ENCODE data around the gene AHRR. TPM values are rescaled to one million over a fixed set of nuclear protein-coding genes. Genes with fewer than 3 reads are reported as not detected.
A peak's percentile ranks its signal among the peaks of the same experiment; 100 is the strongest.

AHRR gene
- polyA plus RNA-seq, 12 donors: 1.4 to 11.9 (median 2.0) TPM; not detected in 2

GRCh38 chr5:458547-459353 is 137.2 kb downstream of the AHRR start:
- no peak for DNase-seq

- no peak for DNase-seq
These were observed 138.2 kb downstream of the AHRR start for GRCh38 chr5:459562-460272.

- no peak for DNase-seq
These were observed 138.7 kb downstream of the AHRR start for GRCh38 chr5:460273-460625.

- DNase-seq: no peak
These were observed 140.6 kb downstream of the AHRR start for GRCh38 chr5:462051-462481.

- DNase-seq: no peak
These were observed 141.8 kb downstream of the AHRR start for GRCh38 chr5:463301-463700.

GRCh38 chr5:463952-464351 is 142.4 kb downstream of the AHRR start:
- DNase-seq: no peak

- no peak for DNase-seq
These were observed 142.9 kb downstream of the AHRR start for GRCh38 chr5:464446-464842.

- DNase-seq: no peak
These were observed 143.5 kb downstream of the AHRR start for GRCh38 chr5:464843-465590.

GRCh38 chr5:465591-466403 is 144.3 kb downstream of the AHRR start:
- DNase-seq: no peak

GRCh38 chr5:466661-467310 is 145.3 kb downstream of the AHRR start:
- DNase-seq: no peak

- no peak for DNase-seq
These were observed 146.9 kb downstream of the AHRR start for GRCh38 chr5:468401-468800.

GRCh38 chr5:469752-470483 is 148.4 kb downstream of the AHRR start:
- no peak for DNase-seq

GRCh38 chr5:470961-471749 is 149.6 kb downstream of the AHRR start:
- DNase-seq: no peak

GRCh38 chr5:471750-472058 is 150.2 kb downstream of the AHRR start:
- no peak for DNase-seq

- DNase-seq: no peak
These were observed 150.7 kb downstream of the AHRR start for GRCh38 chr5:472076-472655.

GRCh38 chr5:472656-473550 is 151.4 kb downstream of the AHRR start:
- DNase-seq: peak; percentile 82

- DNase-seq: peak; percentile 33
These were observed 152.2 kb downstream of the AHRR start for GRCh38 chr5:473551-474192.

Measured in muscle of arm (tissue), 12 donors.